ENCODE measurements around the gene POLD4.
"Not testable (repeated sequence)": the region's sequence is repeated elsewhere in the genome, so short reads cannot be mapped to it uniquely, and the experiment has no call there.

The POLD4 gene

GRCh38 chr11:67354075-67355022 is 1.0 kb upstream of the POLD4 start:
- DNase-seq (ENCODE audit: low spot score), result peak; percentile 98

DNA sequence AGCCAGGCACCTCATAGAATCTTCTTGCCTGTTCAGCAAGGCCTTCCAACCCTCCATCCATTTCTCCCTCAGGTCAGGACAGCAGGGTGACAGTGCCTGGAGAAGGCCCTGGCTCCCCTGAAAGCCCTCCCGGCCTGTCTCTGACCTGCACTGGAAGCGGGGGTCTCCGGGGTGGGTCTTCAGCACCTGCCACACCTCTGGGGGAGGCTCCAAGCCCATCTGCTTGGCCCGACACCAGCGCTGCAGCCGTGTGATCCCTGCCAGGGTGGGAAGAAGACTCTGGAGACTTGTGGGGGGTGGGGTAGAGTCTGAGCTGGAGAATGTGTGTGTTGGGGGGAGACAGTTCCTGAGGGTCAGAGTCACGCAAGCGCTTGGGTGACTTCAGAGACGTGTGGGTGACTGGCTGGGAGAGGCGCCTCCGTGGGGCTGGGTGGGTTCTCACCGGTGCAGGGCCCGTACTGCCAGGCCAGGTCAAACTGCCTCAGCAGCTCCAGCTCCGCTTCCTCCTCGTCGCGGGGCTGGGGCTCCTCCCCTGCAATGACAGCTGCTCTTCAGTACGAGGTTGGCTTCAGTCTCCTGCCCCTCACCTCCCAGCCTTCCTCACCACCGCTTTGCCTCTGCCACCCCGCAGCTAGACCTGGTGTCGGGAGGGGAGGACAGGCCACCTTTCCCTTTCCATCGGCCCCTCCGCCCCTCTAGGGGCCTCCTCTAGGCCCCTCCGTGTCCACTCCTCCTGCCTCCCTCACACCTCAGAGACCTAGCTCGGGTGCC is 615 bp downstream of the POLD4 start:
- DNase-seq (ENCODE audit: low spot score), result peak; percentile 74

GRCh38 chr11:67351275-67352005 is 1.9 kb downstream of the POLD4 start:
- peak; percentile 89 for DNase-seq (ENCODE audit: low spot score)

DNA sequence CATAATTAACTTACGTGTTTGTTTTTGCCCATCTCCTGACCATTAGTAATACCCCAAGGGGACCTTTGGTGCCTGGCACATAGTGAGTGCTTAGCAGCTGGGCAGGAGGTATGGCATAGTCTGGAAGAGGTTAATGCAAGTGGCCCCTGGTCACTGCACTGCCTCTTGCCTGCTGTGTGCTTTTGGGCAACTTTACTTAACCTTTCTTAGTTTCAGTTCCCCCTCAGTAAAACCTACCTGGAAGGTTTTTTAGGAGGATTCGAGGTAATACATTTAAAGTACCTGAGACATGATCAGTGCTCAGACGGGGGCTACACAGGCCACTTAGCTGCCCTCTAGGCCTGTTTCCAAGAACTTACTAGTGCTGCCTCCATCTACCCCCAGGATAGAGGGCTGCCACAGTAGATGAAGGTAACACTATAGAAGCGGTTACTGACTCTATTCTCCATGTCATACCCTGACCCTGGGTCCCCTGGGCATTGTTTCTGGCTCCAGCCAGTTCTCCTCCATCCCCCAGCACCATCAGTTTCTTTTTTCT is 3.3 kb downstream of the POLD4 start:
- no peak for DNase-seq (ENCODE audit: low spot score)

DNA sequence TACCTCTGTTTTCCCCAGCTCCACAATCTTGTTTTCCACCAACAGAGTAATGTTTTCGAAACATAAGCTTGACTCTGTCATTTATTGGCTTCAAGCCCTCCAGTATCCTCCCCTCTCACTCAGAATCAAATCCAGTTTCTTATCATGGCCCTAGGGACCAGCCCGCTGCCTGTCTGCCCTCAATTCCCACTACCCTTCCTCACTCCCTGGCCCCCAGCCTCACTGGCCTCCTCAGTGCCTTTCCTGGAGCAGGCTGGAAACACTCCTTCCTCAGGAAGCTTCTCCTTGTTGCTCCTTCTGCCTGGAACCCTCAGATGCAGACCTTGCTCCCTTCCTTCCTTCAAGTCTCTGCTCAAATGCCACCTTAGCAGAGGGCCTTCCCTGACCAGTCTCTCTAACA is 3.9 kb downstream of the POLD4 start:
- no peak for DNase-seq (ENCODE audit: low spot score)

DNA sequence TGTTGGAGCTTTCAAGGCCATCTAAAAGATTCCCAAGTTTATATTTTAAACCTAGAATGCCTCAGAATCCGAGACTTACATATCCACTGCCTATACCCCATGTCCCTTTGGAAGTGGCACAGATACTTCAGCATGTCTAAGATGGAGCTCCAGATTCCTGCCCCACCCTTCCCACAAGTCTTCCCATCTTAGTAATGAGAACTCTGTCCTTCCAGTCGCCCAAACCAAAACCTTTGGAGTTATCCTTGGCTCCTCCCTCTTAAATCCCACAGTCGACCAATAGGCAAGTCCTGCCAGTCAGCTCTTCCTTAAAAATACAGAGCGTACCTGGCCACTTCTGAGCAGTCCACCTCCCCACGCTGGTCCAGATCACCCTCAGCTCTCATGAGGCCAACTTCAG is 4.3 kb downstream of the POLD4 start:
- DNase-seq (ENCODE audit: low spot score), result no peak

DNA sequence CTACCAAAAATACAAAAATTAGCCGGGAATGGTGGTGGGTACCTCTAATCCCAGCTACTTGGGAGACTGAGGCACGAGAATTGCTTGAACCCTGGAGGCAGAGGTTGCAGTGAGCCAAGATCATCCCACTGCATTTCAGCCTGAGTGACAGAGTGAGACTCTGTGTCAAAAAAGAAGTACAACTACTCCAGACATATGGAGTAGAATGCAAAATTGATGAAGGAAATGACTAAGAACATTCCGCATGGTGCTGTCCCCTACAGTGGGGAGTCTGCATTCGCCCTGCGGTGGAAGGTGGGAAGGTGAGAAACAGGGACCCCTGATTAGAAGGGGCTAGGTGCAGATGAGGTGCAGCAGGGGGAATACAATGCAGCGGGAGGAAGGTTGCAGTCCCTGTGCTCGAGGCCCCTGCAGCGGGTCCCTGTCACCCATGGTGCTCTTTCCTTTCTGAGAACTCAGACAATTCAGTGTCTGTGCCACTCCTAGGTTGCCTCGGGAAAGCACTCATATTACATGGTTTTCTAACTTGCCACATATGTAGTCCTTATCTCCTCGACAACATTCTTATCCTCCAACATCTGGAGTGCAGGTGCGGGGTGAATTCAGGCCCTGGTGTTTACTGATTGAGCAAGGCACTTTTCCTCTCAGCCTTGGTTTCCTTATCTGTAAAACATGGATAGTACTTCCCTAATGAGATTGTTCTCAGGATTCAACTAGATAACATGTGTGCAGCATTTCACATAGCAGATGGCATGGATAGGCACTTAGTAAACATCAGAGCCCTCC is 5.2 kb downstream of the POLD4 start:
- DNase-seq (ENCODE audit: low spot score), result no peak

DNA sequence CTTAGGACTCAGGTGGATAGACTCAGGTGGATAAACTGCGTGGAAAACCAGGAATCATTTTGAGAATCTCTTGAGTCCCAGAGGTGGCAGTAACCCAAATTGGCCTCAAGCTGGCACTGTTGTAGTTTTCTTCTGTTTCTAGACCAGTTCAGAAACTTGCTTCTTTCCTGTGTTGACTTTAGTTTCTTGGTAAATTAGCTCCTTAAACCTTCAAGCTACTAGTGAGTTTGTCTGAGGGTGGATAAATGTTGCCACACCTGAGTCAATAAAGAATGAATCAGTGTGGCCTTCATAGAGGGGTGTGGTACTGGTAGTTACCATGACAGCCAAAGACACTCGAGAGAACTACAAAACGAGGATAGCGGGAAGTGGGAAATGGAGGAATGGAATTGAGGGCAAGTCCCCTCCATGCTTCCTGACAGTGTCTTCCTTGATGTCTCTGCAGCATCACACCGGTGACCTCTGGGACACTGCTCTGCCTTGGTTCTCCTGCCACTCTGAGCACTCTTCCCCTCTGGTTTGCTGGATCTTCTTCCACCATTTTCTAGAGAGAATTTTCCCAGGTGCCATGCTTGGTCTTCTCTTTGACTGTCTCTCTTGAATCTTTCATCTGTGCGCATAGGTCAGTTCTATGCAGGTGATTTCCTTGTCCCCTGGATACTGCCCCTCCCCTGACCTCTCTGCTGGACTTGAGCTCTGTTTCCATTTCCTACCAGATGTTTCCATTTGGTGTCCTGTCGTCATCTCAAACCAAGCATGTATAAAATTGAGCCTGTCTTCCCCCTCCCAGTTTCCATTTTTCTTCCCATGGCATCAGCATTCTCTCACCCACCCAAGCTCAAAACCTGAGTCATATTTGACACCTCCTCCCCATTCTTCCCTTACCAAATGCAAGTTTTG is 7.2 kb downstream of the POLD4 start:
- DNase-seq (ENCODE audit: low spot score), result peak; percentile 77

GRCh38 chr11:67345247-67345919 is 8.0 kb downstream of the POLD4 start:
- DNase-seq (ENCODE audit: low spot score), result peak; percentile 36

DNA sequence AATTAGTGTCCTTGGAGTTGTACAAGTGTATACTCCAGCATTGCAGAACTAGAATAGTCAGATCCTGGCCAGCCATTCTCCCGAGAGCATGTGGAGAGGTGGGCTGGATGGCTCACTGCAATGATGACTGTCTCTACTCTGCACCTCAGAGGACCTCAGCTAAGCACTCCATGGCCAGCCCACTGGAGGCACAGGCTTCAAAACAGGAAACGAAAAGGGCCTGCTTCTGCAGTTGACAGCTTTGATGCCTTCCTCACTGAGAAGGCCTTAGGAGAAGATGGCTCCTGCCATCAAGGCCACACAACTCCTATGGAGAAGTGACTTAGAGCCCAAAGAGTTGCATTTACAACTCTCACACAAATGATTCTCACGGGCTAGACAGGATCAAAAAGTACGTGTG is 9.1 kb downstream of the POLD4 start:
- no peak for DNase-seq (ENCODE audit: low spot score)

DNA sequence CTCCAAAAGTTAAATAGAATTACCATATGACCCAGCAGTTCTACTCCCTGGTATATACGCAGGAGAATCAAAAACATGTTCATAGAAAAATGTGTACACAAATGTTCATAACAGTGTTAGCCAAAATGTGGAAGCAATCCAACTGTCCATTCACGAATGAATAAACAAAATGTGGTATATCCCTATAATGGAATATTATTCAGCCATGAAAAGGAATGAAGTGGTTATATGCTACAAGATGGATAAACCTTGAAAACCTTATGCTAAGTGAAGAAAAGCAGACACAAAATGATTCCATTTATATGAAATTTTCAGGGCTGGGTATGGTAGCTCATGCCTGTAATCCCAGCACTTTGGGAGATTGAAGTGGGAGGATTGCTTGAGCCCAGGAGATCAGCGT is 16.1 kb downstream of the POLD4 start:
- DNase-seq (ENCODE audit: low spot score), result no peak

DNA sequence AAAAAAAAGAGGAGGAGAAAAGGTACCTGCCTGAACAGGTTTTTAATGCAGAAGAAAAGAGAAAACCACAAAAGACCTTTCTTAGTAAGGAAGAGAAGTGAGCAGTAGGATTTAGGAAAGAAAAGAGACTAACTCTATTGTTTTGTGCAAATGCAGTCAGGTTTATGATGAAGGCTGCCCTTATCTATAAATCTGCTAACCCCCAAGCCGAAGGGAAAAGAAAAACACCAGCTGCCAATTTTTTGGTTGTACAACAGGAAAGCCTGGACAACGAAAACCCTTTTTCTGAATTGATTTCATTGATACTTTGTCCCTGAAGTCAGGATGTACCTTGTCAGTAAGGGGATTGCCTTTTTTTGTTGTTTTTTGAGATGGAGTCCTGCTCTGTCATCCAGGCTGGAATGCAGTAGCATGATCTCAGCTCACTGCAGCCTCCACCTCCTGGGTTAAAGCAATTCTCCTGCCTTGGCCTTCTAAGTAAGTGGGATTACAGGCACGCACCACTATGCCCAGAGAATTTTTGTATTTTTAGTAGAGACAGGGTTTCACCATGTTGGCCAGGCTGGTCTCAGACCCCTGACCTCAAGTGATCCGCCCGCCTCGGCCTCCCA is 21.2 kb downstream of the POLD4 start:
- DNase-seq (ENCODE audit: low spot score), result no peak

- no peak for DNase-seq (ENCODE audit: low spot score)
Measured at GRCh38 chr11:67323526-67323925, 29.8 kb downstream of the POLD4 start.

- no peak for DNase-seq (ENCODE audit: low spot score)
Measured at GRCh38 chr11:67322049-67322448, 31.3 kb downstream of the POLD4 start.

DNA sequence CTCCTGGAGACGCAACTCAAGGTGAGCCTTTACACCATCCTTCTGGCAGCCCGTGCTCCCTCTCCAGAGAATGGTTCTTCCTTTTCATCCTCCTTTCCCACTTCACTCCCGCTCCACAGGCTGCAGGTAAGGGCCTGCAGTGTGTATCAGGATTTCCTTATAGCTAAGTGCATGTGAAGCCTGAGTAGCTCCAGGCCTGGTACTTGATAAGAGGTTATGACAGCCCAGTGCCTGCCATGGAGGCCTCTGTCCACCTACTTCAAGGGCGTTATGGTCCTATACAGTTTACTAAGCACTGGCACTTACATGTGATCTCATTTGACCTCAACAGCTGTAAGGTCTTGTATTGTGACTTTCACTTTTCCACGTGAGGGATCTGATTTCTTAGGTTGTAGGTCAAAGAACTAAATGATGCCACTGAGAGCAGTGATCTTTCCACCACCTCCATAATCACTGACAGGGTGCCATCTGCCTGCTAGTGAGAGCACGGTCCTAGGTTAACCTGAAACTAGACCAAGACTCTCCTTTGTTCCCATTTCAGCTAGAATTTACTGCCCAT is 32.0 kb downstream of the POLD4 start:
- DNase-seq (ENCODE audit: low spot score), result no peak

- no peak for DNase-seq (ENCODE audit: low spot score)
Measured at GRCh38 chr11:67320691-67321090, 32.7 kb downstream of the POLD4 start.

- DNase-seq (ENCODE audit: low spot score), result no peak
Measured at GRCh38 chr11:67320011-67320410, 33.3 kb downstream of the POLD4 start.

DNA sequence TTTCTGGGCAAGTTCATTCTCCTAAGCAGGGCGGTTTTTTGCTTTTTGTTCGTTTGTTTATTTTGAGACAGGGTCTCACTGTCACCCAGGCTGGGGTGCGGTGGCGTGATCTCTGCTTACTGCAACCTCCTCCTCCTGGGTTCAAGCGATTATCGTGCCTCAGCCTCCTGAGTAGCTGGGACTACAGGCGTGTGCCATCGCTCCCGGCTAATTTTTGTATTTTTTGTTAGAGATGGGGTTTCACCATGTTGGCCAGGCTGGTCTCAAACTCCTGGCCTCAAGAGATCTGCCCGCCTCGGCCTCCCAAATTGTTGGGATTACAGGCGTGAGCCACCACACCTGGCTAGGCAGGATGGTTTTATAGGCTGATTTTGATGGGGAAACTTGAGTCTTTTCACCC is 34.5 kb downstream of the POLD4 start:
- not testable (repeated sequence) for DNase-seq (ENCODE audit: low spot score)
